GM23338 (cell line): ENCODE data around the gene EYS. TPM values are rescaled to one million over a fixed set of nuclear protein-coding genes. Genes with fewer than 3 reads are reported as not detected.

ENCODE experiments used
- ATAC-seq: fragments of 200-7000 bp; cut with Tn5 transposase; 3 replicates; pipeline ENCODE4 v1.9.1; 2020
- DNase-seq: peaks from one replicate; pipeline ENCODE4 v3.0.0-alpha.2; 2015; ENCODE audit warnings: low spot score
- H2AFZ ChIP-seq: fragments of 200-600 bp; sonication (generic); 2 replicates; pipeline ENCODE4 v1.8.0; 2016; ENCODE audit warnings: antibody characterized with exemption, mild to moderate bottlenecking, moderate library complexity
- H3F3A ChIP-seq: fragments of 200-600 bp; sonication (generic); replicated peaks from 2 replicates; pipeline ENCODE4 v1.8.0; 2017; ENCODE audit warnings: antibody characterized with exemption, mixed run types, low read depth
- H3K27ac ChIP-seq: fragments of 200-600 bp; sonication (generic); 2 replicates; pipeline ENCODE4 v1.6.1; 2016; ENCODE audit warnings: low read depth
- H3K27me3 ChIP-seq: fragments of 200-600 bp; sonication (generic); 2 replicates; pipeline ENCODE4 v1.8.0; 2016; ENCODE audit warnings: mild to moderate bottlenecking, mixed run types, moderate library complexity; ENCODE audit not compliant: insufficient read depth
- H3K36me3 ChIP-seq: fragments of 200-600 bp; sonication (generic); 2 replicates; pipeline ENCODE4 v1.8.0; 2016; ENCODE audit warnings: mild to moderate bottlenecking; ENCODE audit not compliant: insufficient read depth
- H3K4me1 ChIP-seq: fragments of 200-600 bp; sonication (generic); 2 replicates; pipeline ENCODE4 v1.8.0; 2016; ENCODE audit warnings: mild to moderate bottlenecking, moderate library complexity; ENCODE audit not compliant: insufficient read depth
- H3K4me2 ChIP-seq: fragments of 200-600 bp; sonication (generic); 2 replicates; pipeline ENCODE4 v1.7.1; 2017; ENCODE audit warnings: mixed run types
- H3K4me3 ChIP-seq: fragments of 200-600 bp; sonication (generic); 2 replicates; pipeline ENCODE4 v1.6.1; 2016; ENCODE audit warnings: mixed run types
- H3K79me2 ChIP-seq: fragments of 200-600 bp; sonication (generic); replicated peaks from 2 replicates; pipeline ENCODE4 v1.8.0; 2017; ENCODE audit warnings: mild to moderate bottlenecking; ENCODE audit not compliant: insufficient read depth
- H3K9me2 ChIP-seq: fragments of 200-600 bp; sonication (generic); 2 replicates; pipeline ENCODE4 v1.8.0; 2017; ENCODE audit not compliant: insufficient read depth
- H4K20me1 ChIP-seq: fragments of 200-600 bp; sonication (generic); replicated peaks from 2 replicates; pipeline ENCODE4 v1.8.0; 2017; ENCODE audit warnings: mild to moderate bottlenecking; ENCODE audit not compliant: insufficient read depth
- H3K27ac Mint-ChIP-seq: 2 replicates; pipeline ENCODE4 v1.8.0; 2020; ENCODE audit warnings: inconsistent platforms, mild to moderate bottlenecking, moderate library complexity, mixed read lengths
- H3K27me3 Mint-ChIP-seq: 3 replicates; pipeline ENCODE4 v1.8.0; 2022; ENCODE audit warnings: low read depth, mild to moderate bottlenecking, moderate library complexity, mixed read lengths, inconsistent platforms; ENCODE audit not compliant: insufficient read depth, poor library complexity
- H3K36me3 Mint-ChIP-seq: 3 replicates; pipeline ENCODE4 v1.8.0; 2021; ENCODE audit warnings: low read depth, mild to moderate bottlenecking, inconsistent platforms, moderate library complexity, mixed read lengths
- H3K4me1 Mint-ChIP-seq: 3 replicates; pipeline ENCODE4 v1.8.0; 2020; ENCODE audit warnings: mild to moderate bottlenecking, inconsistent platforms, mixed read lengths
- H3K4me3 Mint-ChIP-seq: 3 replicates; pipeline ENCODE4 v1.8.0; 2021; ENCODE audit warnings: moderate library complexity, mild to moderate bottlenecking, inconsistent platforms, mixed read lengths
- H3K9me3 Mint-ChIP-seq: 3 replicates; pipeline ENCODE4 v1.8.0; 2020; ENCODE audit warnings: moderate library complexity, mild to moderate bottlenecking, inconsistent platforms, mixed read lengths
- CREB1 ChIP-seq: fragments of 250-450 bp; sonication (Bioruptor Pico); IDR thresholded peaks from 2 replicates; pipeline ENCODE4 v1.5.0; 2020; ENCODE audit warnings: low read depth, mild to moderate bottlenecking, moderate library complexity
- EZH2 ChIP-seq: fragments of 200-600 bp; sonication (generic); IDR thresholded peaks from one replicate; pipeline ENCODE4 v1.8.0; 2017; ENCODE audit warnings: antibody characterized with exemption, mild to moderate bottlenecking, low read depth; ENCODE audit not compliant: unreplicated experiment
- EZH2phosphoT487 ChIP-seq: fragments of 200-600 bp; sonication (generic); IDR thresholded peaks from one replicate; pipeline ENCODE4 v1.8.1; 2018; ENCODE audit warnings: antibody characterized with exemption; ENCODE audit not compliant: unreplicated experiment
- JUNB ChIP-seq: IDR thresholded peaks from one replicate; pipeline ENCODE4 v1.6.1; 2016; ENCODE audit warnings: antibody characterized with exemption; ENCODE audit not compliant: unreplicated experiment
- NANOG ChIP-seq: IDR thresholded peaks from 2 replicates; pipeline ENCODE4 v1.6.1; 2016; ENCODE audit warnings: antibody characterized with exemption, borderline replicate concordance
- POLR2AphosphoS5 ChIP-seq: IDR thresholded peaks from 2 replicates; pipeline ENCODE4 v1.6.1; 2016; ENCODE audit warnings: antibody characterized with exemption, low read depth
- STAT1 ChIP-seq: IDR thresholded peaks from one replicate; pipeline ENCODE4 v1.6.1; 2016; ENCODE audit warnings: antibody characterized with exemption; ENCODE audit not compliant: unreplicated experiment
- ZNF114 ChIP-seq: fragments of 250-450 bp; sonication (Bioruptor Pico); IDR thresholded peaks from 2 replicates; pipeline ENCODE4 v1.5.0; 2020; ENCODE audit warnings: mild to moderate bottlenecking, moderate library complexity
- ZNF331 ChIP-seq: fragments of 250-450 bp; sonication (Bioruptor Pico); IDR thresholded peaks from 2 replicates; pipeline ENCODE4 v1.5.0; 2020; ENCODE audit warnings: low read depth, mild to moderate bottlenecking, moderate library complexity
- ZNF462 ChIP-seq: fragments of 250-450 bp; sonication (Bioruptor Pico); IDR thresholded peaks from 2 replicates; pipeline ENCODE4 v1.5.0; 2020; ENCODE audit warnings: mild to moderate bottlenecking, moderate library complexity
- polyA plus RNA-seq: library from polyadenylated mRNA; unstranded; fragments of >200 nt; fragmentation: Nextera tagmentation; extraction: Ambion mirVana; gene quantifications from 2 replicates; pipeline ENCODE4 v1.2.1, GENCODE V29; 2016
- total RNA-seq: library from RNA; depleted of rRNA; stranded (reverse); fragments of >200 nt; shearing (Covaris generic); gene quantifications from 2 replicates; pipeline ENCODE4 v1.2.3, GENCODE V29; 2014
- TF ChIP-seq, protein P1 (sequence below): IDR thresholded peaks from 2 replicates; pipeline ENCODE4 v1.6.1; 2016; ENCODE audit warnings: antibody characterized with exemption
- TF ChIP-seq, protein P2 (sequence below), 2 experiments: fragments of 200-600 bp in 1 of 2; sonication (generic) in 1 of 2; conservative IDR thresholded peaks; 2 replicates each; pipeline versions ENCODE4 v1.5.1 to v1.6.1; 2016 to 2017; ENCODE audit warnings: antibody characterized with exemption in 2 of 2, low read depth in 2 of 2, mild to moderate bottlenecking in 2 of 2, moderate library complexity in 1 of 2
- TF ChIP-seq, protein P3 (sequence below): IDR thresholded peaks from one replicate; pipeline ENCODE4 v1.6.1; 2018; ENCODE audit warnings: antibody characterized with exemption; ENCODE audit not compliant: unreplicated experiment

EYS gene
- total and polyA plus RNA-seq, 2 experiments from 2014 or later: 0.38 to 0.52 TPM

DNA sequence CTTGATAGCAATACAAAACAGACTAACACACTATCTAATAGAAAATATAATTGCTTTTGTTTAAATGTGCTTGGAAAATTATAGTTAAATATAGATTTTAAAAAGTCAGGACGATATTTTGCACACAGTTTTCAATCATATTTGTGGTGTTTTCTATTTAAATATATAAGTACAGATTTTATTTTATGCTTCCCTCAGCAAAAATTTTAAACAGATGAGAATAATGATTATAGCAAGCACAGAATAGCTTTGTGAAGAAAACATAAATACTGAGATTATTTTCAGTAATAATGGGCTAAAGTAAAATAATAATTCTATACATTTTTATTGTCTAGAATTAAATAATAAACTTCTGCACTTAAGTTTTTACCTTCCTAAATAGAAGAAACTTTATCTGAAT, 1262.0 kb downstream of the EYS start:
- peaks cover 34% of the 10 kb centered on the region; the same call in 2 of the 3 replicates for H3K36me3 Mint-ChIP-seq
- ATAC-seq (no peak), DNase-seq (no peak)
- Histone ChIP-seq H3K36me3 (no peaks in the 10 kb centered on the region), H3K27ac (no peak overlapping the region), H3K4me2 (no peak overlapping the region), H3F3A (no peaks in the 10 kb centered on the region), H2AFZ (no peak overlapping the region), H3K4me1 (no peaks in the 10 kb centered on the region), H3K4me3 (no peak overlapping the region), H3K79me2 (no peaks in the 10 kb centered on the region), H3K27me3 (no peaks in the 10 kb centered on the region), H4K20me1 (no peaks in the 10 kb centered on the region), H3K9me2 (peaks cover 10% of the 10 kb centered on the region)
- no peak overlapping the region for H3K4me3 Mint-ChIP-seq
- no peaks in the 10 kb centered on the region for H3K4me1 Mint-ChIP-seq
- H3K9me3 Mint-ChIP-seq: peaks cover 50% of the 10 kb centered on the region
- TF ChIP-seq NANOG (no peak), ZNF331 (no peak), STAT1 (no peak), ZNF462 (CRISPR knock-in tag) (no peak), ZNF114 (CRISPR knock-in tag) (no peak), JUNB (no peak), EZH2 (no peak), EZH2phosphoT487 (no peak), CREB1 (CRISPR knock-in tag) (no peak), POLR2AphosphoS5 (no peak)
- TF ChIP-seq, protein P1, sequence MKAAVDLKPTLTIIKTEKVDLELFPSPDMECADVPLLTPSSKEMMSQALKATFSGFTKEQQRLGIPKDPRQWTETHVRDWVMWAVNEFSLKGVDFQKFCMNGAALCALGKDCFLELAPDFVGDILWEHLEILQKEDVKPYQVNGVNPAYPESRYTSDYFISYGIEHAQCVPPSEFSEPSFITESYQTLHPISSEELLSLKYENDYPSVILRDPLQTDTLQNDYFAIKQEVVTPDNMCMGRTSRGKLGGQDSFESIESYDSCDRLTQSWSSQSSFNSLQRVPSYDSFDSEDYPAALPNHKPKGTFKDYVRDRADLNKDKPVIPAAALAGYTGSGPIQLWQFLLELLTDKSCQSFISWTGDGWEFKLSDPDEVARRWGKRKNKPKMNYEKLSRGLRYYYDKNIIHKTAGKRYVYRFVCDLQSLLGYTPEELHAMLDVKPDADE: no peak
- TF ChIP-seq, protein P2, sequence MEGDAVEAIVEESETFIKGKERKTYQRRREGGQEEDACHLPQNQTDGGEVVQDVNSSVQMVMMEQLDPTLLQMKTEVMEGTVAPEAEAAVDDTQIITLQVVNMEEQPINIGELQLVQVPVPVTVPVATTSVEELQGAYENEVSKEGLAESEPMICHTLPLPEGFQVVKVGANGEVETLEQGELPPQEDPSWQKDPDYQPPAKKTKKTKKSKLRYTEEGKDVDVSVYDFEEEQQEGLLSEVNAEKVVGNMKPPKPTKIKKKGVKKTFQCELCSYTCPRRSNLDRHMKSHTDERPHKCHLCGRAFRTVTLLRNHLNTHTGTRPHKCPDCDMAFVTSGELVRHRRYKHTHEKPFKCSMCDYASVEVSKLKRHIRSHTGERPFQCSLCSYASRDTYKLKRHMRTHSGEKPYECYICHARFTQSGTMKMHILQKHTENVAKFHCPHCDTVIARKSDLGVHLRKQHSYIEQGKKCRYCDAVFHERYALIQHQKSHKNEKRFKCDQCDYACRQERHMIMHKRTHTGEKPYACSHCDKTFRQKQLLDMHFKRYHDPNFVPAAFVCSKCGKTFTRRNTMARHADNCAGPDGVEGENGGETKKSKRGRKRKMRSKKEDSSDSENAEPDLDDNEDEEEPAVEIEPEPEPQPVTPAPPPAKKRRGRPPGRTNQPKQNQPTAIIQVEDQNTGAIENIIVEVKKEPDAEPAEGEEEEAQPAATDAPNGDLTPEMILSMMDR (conservative IDR thresholded peaks at IDR 0.05; ENCODE audit: low read depth in 2 of 2): no peak
- TF ChIP-seq, protein P3, sequence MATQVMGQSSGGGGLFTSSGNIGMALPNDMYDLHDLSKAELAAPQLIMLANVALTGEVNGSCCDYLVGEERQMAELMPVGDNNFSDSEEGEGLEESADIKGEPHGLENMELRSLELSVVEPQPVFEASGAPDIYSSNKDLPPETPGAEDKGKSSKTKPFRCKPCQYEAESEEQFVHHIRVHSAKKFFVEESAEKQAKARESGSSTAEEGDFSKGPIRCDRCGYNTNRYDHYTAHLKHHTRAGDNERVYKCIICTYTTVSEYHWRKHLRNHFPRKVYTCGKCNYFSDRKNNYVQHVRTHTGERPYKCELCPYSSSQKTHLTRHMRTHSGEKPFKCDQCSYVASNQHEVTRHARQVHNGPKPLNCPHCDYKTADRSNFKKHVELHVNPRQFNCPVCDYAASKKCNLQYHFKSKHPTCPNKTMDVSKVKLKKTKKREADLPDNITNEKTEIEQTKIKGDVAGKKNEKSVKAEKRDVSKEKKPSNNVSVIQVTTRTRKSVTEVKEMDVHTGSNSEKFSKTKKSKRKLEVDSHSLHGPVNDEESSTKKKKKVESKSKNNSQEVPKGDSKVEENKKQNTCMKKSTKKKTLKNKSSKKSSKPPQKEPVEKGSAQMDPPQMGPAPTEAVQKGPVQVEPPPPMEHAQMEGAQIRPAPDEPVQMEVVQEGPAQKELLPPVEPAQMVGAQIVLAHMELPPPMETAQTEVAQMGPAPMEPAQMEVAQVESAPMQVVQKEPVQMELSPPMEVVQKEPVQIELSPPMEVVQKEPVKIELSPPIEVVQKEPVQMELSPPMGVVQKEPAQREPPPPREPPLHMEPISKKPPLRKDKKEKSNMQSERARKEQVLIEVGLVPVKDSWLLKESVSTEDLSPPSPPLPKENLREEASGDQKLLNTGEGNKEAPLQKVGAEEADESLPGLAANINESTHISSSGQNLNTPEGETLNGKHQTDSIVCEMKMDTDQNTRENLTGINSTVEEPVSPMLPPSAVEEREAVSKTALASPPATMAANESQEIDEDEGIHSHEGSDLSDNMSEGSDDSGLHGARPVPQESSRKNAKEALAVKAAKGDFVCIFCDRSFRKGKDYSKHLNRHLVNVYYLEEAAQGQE: no peak
- peaks cover 4% of the 10 kb centered on the region for H3K27me3 Mint-ChIP-seq
- H3K27ac Mint-ChIP-seq: no peak overlapping the region
